GM18519 (cell line): ENCODE data around the gene ABLIM2.

ENCODE experiments used
- ATAC-seq: cut with Tn5 transposase; IDR thresholded peaks from one replicate; pipeline ENCODE4 v1.9.1; 2021; ENCODE audit warnings: mild to moderate bottlenecking, moderate library complexity; ENCODE audit not compliant: unreplicated experiment, low FRiP score

The ABLIM2 gene

GRCh38 chr4:8078109-8078494 is 80.5 kb downstream of the ABLIM2 start:
- no peak for ATAC-seq

- ATAC-seq = no peak
Observed at GRCh38 chr4:8077181-8078108, 81.2 kb downstream of the ABLIM2 start.

- no peak for ATAC-seq
Observed at GRCh38 chr4:8076023-8076422, 82.6 kb downstream of the ABLIM2 start.

DNA sequence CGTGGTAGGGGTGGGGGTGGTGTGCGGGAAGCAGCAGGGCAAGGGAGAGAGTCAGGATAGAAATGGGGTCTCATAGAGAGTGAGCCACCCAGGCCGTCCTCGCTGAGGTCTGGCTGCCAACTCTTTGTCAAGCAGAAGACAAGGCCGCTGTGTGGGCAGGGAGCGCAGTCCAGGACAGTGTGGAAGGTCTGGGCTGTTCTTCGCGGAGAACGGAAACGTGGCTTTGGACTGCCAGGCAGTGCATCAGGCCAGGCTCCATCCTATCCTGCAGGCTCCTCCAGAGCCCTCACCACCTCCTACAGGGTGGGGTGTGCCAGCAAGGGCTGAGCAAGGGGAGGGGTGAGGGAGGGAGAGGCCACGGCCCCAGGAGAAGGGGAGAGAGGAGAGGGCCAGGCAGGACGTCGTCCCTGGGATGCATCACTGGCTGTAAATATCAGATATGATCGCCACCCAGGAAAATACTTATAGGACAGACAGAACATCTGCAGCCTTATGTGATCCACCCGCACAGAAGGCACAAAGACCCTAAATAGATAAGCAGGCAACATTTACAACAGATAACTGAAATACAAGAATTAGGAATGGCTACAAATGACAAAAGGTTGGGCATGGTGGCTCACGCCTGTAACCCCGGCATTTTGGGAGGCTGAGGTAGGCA is 85.3 kb downstream of the ABLIM2 start:
- no peak for ATAC-seq

- ATAC-seq = no peak
Observed at GRCh38 chr4:8072235-8072968, 86.2 kb downstream of the ABLIM2 start.

DNA sequence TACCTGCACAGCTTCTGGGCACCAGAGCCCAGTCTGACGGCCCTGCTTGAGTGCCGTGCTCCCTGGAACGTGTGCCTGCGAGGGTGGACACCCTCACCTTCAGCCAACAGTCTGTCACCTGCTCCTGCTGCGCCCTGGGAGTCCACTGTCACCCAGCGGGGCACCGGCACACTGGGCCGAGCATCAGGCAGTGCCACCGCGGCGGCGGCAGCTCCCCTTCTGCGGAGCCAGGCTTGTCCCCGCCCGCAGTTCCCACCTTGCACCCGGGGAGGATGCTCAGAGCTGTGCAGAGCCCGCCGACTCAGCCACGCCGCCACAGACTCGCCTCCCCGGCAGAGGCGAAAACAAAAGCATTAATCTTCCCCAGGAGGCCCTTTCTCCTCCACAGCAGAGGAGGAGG is 86.8 kb downstream of the ABLIM2 start:
- no peak for ATAC-seq

- ATAC-seq = no peak
Observed at GRCh38 chr4:8070736-8071718, 87.6 kb downstream of the ABLIM2 start.

- ATAC-seq = no peak
Observed at GRCh38 chr4:8069102-8069752, 89.4 kb downstream of the ABLIM2 start.

DNA sequence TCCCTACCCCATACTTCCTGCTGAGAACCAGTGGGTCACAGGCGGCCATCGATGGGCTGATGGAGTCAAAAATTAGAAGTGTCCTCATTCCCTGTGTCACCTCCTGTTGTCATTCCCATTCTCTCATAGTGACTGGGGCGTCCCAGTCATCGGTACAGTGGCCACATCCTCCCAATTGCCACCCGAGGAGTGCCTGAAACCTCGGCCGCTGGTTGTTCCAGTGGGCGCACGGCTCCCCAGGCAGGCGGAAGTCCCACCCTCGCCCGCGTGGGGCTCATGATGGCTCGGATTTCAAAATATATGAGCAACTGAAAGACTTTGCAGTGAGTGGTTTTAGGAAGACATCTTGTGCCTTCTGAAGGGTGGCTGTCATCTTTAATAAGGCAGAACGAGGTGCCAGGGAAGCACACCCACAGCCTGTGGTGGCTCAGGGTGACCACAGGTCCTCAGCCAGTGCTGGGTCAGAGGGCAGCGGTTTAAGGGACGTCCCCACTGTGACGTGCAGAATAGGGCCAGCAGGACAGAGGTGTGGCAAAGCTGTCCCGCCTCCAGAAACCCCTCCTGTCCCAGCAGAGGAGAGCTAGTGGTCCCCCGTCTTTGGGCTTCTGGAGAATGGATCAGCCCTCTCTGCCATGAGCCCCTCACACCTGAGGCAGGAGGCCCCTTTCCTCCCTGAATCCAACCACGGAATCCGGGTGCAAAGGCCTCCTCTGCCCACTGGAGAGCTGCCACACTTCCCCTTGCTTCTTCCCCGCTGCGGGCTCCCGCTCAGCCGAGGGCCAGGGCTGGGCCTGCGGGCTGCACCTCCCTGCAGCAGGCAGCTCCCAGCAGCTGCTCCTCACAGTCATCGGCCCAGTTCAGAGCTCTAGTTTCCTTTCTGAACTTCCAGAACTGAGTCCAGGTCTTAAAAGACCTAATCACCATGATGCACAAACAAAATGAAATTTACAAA is 90.4 kb downstream of the ABLIM2 start:
- no peak for ATAC-seq

GRCh38 chr4:8067274-8067936 is 91.2 kb downstream of the ABLIM2 start:
- no peak for ATAC-seq

DNA sequence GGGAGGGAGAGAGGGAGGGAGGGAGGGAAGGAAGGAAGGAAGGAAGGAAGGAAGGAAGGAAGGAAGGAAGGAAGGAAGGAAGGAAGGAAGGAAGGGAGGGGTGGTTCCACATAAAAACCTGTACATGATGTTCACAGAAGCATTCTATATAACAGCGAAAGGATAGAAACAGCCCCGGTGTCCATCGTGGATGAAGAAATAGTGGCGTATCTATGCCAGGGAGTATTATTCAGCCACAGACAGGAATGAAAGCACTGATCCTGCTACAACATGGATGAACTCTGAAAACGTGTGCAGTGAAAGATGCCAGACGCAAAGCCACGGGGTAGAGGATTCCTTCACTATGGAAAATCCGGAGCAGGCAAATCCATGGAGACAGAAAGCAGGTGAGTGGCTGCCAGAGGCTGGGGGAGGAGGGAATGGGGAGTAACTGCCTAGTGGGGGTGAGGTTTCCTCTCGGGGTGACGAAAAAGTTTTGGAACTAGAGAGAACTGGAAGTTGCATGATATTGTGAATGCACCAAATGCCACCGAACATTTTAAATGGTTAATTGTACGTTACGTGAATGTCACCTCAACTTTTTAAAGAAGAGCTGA is 92.2 kb downstream of the ABLIM2 start:
- ATAC-seq = no peak

- no peak for ATAC-seq
Observed at GRCh38 chr4:8063974-8064563, 94.5 kb downstream of the ABLIM2 start.

DNA sequence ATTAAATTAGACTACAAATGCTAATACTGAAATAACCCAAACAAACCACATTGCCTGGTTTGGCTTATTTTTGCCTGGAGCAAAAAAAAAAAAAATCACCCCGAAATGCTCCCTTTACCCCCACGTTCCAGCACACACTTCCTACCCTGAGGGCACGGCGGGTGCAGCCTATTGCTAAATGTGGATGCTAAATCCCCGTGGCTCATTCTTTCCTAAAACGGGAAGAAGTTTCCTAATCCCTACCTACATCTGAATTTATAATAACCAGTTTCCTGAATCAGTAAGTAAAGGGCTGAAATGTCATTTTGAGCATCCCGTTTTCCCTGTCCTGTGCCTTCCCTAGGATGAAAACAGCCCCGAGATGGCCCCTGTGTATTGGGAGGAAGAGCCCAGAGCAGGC is 97.0 kb downstream of the ABLIM2 start:
- no peak for ATAC-seq

DNA sequence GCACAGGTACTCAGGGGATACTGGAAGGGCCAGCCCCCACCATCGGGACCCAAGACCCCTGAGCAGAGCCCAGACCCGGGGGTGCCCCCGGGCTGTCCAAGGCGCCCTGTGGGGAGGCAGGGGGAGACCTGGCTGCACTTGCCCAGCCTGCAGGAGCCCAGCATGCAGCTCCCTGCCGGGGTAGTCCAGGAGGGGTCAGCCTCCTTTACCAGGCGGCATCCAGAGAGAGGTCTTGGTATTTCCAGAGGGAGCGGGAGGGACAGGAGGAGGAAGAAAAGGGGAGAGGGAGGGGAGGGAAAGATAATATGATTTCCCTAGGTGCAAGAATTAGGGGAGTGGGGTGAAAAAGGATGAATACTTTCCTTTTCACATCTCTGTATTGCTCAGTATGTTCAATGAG is 97.5 kb downstream of the ABLIM2 start:
- no peak for ATAC-seq

GRCh38 chr4:8060632-8061031 is 98.0 kb downstream of the ABLIM2 start:
- no peak for ATAC-seq

GRCh38 chr4:8058031-8058479 is 100.6 kb downstream of the ABLIM2 start:
- no peak for ATAC-seq

GRCh38 chr4:8055206-8055605 is 103.4 kb downstream of the ABLIM2 start:
- no peak for ATAC-seq
